Activated CD8-positive, alpha-beta memory T cell treated with anti-CD3 and anti-CD28 coated beads, Interleukin-2, amount 50 U/mL, for 1 hour (primary cell): ENCODE measurements around the gene WDR91.
"Not testable (repeated sequence)": the region's sequence is repeated elsewhere in the genome, so short reads cannot be mapped to it uniquely, and the experiment has no call there.

Experiments used
- DNase-seq: peaks from one replicate; pipeline ENCODE4 v3.0.0-alpha.2; 2020; ENCODE audit errors: extremely low read depth

WDR91 gene

DNA sequence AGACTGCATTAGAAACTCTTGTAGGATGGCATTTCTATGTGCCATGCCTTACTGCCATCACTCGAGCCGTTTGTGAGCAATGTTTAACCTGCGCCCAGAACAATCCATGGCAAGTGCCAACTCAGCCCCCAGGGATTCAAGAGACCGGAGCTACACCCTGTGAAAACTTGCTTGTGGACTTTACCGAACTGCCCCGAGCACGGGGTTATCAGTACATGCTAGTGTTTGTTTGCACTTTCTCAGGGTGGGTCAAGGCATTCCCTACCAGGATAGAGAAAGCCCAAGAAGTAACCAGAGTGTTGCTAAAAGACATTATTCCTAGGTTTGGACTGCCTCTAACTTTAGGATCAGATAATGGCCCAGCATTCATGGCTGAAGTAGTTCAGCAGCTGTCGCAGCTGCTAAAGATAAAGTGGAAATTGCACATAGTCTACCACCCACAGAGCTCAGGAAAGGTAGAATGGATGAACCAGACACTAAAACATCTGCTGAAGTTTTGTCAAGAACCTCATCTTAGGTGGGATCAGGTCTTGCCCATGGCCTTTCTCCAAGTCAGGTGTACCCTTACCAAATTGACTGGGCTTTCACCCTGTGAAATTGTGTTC is 31.9 kb downstream of the WDR91 start:
- DNase-seq = no peak

DNA sequence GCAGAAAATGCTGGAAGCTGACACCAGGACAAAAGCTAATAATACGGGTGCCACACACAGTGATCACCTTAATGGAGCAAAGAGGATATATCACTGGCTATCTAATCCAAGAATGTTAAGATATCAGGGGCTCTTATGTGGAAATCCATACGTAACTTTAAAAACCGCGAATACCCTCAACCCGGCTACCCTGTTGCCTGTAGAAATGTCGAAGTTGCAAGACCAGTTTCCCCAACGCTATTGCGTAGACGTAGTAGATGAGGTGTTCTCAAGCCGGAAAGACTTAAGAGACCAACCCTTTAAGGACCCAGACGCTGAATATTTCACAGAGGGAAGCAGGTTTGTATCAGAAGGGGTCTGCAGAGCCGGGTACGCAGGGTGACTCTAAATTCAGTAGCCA is 33.0 kb downstream of the WDR91 start:
- no peak for DNase-seq

DNA sequence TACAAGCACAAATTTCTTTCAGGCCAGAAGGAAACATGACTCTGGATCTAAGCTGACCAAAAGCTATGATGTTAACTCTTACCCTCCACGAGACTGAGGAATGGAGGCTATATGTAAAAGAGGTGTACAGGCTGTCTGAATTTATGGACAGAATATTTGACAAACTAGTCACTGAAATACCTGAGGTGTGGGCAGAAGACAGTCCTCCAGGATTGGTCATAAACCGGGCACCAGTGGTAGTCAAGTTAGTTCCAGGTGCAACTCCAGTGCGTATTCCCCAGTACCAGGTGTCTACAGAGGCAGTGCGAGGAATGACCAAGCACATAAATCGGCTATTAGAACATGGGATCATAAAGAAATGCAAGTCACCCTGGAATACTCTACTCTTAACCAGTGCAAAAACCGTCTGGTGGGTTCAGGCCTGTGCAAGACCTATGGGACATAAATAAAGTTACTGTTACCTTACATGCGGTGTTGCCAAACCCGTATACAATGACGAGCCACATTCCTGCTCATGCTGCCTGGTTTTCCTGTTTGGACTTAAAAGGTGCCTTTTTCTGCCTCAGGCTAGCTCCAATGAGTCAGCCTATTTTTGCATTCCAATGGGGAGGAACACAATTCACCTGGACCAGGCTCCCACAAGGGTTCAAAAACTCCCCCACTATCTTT is 34.2 kb downstream of the WDR91 start:
- no peak for DNase-seq

DNA sequence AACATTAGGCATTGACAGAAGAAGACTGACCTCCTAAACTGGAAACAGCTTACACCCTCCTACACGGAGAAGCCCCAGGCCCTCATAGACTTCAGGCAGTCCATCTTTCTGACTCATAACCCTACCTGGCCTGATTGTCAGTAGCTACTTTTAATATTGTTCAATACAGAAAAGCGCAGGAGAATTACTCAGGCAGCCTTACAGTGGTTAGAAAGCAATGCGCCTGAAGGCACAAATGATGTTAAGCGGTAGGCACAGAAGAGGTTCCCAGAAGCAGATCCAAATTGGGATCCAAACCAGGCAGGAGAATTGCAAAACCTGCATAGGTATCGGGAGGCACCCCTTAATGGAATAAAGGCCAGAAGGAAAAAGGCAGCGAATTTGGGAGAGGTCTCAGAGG is 35.4 kb downstream of the WDR91 start:
- DNase-seq = no peak

DNA sequence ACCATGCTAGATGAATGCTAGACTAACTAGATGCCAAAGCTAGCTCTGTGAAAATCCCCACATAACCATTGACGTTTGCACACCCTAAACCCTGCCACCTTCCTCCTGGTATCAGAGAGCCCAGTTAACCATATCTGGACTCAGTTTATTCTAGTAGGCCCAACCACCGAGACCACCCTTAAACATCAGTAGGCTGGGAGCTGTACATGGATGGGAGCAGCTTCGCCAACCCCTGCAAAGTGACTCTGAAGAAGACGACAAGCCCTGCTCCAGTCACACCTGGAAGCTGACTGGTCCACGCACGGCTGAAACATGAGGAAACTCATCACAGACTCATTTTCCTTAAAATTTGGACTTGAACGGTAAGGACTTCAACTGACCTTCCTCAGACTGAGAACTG is 36.4 kb downstream of the WDR91 start:
- no peak for DNase-seq

DNA sequence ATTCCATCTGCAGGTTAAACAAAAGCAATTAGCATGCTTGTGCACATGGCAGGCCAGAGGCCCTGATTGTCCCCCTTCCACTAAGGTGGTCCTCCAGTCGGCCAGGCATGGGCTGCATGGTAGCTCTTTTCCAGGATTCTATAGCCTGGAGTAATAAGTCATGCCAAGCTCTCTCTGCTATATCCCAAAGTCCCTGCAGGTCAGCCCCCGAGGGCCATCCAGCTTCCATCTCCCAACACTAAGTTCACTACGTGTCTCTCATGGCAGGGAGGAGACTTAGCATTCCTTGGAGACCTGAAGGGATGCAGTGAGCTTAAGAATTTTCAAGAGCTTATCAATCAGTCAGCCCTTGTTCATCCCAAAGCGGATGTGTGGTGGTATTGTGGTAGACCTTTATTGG is 37.4 kb downstream of the WDR91 start:
- not testable (repeated sequence) for DNase-seq

DNA sequence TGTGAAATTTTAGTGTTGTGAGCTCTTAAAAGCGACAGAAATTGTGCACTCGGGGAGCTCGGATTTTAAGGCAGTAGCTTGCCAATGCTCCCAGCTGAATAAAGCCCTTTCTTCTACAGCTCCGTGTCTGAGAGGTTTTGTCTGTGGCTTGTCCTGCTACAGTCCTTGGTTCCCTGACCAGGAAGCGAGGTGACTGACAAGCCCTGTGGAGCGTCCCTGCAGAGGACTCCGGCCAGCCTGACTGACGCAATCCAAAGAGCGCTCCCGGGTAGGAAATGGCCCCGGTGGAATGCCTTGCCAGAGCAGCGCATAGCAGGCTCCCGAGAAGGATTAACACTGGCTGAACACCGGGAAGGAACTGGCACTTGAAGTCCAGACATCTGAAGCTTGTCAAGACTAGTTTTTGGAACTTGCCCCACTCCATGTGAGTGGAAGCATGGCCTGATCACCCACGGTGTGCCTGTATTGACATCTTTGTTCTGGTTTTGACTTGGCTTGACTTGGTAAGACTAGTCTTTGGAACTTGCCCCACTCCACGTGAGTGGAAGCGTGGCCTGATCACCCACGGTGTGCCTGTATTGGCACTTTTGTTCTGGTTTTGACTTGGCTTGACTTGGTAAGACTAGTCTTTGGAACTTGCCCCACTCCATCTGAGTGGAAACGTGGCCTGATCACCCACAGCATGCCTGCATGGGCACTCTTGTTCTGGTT is 39.6 kb downstream of the WDR91 start:
- DNase-seq = not testable (repeated sequence)

DNA sequence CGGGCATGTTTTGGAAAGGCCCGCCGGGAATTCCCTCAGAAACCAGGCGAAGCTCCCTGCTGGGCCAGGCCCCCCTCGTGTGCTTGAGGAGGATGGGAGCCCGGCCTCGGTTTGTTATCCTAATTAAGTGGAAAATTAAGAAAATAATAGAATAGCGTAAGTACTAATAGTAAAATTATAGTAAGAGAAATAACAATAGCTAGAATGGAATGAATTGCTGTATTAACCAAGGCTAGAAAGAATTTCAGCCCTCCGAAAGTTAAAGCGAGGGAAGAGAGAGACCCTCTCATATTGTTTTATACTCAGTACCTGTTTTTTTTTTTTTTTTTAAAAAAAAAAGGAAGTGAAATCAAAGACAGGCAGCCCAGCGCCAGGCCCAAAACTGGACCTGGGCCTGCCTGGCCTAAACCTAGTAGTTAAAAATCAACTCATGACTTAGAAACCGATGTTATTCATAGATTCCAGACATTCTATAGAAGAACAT is 40.3 kb downstream of the WDR91 start:
- not testable (repeated sequence) for DNase-seq

DNA sequence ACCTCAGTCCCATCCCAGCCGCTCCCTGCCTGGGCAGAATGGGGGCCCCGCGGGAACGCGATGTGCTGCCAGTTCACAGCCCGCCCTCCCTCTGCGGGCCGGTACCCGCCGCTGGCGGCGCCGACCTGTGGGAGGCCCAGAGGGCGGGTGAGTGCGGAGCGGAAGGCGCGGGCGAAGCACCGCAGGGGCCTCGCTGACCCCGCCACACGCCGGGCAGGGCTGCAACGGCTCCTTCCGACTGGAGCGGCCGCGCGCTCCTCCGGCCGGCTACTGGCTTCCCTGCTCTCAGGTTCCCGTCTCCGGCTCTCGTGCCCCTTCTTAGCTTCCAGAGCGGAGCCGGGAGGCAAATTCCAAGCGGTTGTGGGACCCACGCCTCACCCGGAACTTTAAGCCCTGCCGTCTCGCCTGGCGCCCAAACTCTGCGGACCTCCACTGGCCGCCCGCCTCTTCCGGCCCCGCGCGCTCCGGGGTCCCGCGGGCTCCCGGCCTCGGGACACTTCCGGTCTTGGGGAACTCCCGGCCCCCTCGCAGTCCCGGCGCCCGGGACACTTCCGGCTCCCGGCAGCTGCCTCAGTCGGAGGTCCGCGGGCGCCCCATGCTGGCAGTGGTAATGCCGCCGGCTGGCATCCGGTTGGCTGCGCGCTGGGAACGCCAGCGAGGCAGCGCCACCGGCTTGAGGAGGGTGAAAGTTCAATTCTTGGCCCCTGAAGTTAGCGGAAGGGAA is 40.9 kb downstream of the WDR91 start, which contains the start of gene CYREN:
TSS of gene CYREN (minus strand) at position 434 of the 724 bp plus-strand sequence. CDS start 1,785 bp downstream, outside the sequence.
- DNase-seq = peak; percentile 74

DNA sequence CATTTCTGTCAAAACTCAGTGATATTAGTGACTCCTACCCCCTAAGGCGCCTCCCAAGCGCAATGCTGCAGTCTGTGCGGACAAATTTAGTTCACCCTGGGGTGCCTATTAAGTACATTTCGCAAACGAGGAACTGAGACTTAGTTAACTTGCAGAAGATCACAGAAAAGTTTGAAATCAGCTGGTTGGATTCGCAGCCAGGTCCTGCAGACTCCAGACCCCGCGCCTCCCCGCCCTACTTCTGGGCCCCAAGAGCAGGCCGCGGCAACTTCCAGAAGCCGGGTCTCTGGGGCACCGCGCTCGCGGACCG is 41.4 kb downstream of the WDR91 start:
- peak; percentile 23 for DNase-seq

DNA sequence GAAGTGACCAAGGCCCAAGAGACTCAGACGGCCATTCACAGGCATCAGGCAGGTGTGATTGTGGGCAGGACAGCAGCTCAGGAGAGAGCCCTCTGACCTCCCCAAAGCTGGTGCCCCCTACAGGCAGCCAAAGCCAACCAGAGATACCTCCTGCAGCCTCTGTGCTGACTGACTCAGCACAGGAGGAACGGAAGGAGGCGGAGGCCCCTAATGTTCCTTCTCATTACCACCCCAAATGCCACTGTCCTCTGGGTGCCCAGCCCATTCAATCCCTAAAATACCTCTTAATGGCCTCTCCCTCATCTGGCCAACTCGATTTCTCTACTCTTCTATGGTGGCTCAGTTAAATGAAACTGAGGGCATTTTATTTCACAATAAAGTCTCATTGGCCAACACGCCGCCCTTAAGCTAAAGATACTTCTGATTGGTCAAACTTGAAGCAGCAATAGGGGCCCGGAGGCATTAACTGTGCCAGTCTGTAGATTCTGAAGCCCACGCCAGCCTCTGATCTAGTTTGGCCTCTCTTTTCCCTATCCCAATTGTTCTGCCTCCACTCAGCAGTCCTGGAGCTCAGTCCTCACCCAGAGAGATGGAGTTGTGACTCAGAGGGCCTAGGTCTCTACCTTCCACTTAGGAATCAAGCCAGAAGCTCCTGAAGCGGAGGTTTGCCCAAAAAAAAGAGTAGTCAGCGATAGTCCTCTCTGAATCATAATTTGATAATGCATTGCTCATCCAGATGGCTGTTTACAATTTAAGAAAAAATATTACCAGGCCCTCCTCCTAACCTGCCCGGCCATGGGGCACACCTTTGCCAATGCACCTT is 42.0 kb downstream of the WDR91 start:
- no peak for DNase-seq

DNA sequence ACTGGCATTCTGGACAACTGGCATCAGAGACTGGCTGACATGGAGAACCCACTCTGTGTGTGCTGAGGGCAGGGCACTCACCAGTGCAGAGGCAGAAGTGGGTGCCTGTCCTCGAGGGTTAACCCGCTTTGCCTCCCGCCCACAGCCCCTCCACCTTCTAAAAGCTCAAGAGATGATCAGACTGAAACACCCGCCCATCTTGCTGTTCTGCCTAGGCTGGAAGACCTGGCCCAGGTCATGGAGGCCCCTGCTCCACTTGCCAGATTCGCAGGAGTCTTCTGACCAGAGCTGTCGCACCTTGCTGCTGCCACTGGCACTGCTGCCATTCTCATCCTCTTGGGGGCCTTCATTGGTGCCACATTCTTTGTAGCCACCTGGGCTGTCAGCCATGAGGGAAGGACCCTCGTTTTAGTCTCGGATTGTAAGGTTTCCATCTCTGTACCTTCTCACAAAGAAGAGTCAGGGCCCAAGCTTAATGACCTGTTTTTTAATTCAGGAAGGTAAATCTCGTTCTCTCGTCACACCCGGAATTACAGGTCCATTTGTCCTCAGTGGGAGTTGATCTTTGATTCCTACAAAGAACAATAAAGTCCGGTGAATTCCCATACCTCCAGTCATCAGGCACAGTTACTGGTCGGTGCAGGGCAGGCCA is 42.7 kb downstream of the WDR91 start:
- DNase-seq = no peak

DNA sequence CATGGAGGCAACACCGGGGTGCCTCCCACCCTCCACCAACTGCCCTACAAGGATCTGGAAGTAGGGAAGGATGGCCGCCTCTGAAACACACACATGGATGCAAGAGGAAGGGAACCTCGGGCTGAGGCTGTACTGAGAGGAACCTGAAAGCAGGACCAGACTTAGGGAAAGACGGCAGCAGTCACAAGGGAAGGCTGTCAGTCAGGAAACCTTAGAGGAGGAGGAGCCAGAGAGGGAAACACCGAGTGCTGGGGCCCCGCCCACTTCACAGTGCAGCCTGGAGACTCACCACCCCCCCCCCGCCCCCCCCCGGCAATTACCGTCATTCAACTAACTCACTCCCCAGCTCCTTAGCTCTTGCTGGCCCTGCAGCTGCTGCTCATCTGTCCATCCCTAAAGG is 43.3 kb downstream of the WDR91 start:
- no peak for DNase-seq

DNA sequence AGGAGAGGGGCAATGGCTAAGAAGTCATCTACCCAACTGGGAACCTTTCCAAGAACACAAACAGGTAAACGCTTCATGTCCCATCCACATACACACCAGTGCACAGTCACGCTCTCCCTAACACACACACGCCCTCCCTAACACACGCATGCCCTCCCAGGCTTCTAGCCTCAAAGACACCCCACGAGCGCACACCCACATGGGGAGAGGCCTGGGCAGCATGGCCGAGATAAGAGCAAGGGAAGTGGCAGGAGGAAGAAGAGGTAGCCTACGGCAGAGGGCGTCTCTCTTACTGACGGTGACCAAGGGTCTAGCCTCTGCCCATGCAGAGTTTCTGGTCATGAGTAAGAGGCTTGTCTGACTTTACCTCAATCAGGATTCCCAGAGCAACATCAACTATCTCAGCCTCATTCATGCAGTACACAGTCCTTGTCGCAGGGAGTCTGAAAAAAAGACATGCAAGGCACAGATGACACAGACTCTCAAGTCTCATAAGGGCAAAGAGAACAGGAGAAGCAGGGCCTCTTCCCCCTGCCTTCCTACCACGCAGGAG is 43.9 kb downstream of the WDR91 start:
- DNase-seq = no peak

DNA sequence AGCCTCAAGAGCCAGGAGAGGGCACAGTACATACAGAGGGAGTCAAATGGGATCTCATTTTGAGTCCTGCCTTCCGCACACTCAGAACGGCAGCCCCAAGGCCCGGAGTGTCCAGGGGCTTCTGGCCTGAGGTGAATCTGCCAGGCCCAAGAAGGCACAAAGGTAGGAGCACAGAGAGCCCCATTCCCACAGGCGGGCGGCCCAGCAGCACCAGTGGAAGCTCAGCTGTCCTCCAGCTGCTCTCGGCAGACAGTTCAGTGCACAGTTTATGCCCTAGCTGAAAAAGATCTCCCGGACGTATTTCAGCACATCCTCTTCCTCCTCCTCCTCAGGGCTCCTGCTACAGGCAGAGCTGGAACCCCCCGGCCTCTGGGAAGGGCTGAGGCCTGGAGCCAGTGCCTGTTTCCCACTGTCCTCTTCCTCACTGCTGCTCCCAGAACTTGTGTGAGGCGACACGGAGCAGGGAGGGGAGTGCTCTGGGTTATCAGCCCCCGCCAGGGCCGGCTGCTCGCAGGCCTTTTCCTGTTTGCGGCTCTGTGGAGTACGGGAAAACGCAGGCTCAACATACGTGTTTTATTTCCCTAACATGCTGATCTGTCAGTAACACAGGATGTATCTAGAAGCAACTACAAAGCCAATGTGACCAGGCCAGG is 44.9 kb downstream of the WDR91 start:
- DNase-seq = no peak

DNA sequence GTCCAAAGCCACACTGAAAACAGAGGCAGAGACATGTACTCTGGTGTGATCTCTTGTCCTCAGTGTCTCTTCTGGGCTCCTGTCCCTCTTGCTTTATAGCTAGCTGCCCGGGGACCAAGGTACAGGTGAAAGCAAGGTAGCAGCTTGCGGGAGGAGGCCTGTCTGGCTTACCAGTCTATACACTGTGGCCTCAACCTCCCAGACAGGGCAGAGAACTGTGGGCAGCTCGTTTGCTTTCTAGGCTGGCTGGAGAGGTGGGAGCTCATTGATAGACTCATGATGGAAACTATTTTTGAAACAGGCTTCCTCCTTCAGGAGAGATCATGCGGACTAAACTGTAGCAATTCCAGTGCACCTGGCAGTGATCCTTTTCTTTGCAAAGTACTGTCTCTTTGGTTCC is 45.5 kb downstream of the WDR91 start:
- DNase-seq = no peak

DNA sequence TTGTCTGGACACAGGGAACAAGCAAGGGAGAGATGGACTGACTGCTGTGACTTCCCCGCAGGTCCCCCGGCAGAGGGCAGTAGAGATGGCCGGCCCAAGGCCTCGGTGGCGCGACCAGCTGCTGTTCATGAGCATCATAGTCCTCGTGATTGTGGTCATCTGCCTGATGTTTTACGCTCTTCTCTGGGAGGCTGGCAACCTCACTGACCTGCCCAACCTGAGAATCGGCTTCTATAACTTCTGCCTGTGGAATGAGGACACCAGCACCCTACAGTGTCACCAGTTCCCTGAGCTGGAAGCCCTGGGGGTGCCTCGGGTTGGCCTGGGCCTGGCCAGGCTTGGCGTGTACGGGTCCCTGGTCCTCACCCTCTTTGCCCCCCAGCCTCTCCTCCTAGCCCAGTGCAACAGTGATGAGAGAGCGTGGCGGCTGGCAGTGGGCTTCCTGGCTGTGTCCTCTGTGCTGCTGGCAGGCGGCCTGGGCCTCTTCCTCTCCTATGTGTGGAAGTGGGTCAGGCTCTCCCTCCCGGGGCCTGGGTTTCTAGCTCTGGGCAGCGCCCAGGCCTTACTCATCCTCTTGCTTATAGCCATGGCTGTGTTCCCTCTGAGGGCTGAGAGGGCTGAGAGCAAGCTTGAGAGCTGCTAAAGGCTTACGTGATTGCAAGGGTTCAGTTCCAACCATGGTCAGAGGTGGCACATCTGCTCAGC is 46.8 kb downstream of the WDR91 start:
- DNase-seq = no peak

DNA sequence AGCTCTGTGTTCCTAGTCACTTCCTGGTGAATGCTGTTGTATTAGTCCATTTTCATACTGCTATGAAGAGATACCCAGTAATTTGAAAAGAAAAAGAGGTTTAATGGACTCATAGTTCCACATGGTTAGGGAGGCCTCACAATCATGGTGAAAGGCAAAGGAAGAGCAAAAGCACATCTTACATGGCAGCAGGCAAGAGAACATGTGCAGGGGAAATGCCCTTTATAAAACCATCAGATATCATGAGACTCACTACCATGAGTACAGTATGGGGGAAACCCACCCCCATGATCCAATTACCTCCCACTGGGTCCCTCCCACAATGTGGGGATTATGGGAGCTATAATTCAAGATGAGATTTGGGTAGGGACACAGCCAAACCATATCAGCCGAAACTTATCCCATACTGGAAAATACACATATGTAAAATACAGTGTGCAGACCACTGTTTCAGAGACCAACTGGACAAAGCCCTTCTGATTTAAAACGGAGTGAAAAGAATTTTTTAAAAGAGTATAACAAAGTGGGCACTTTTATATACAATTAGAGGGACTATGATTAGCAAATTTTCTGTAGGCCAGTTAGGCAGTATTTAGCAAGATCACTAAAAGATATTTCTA is 48.8 kb downstream of the WDR91 start:
- no peak for DNase-seq

DNA sequence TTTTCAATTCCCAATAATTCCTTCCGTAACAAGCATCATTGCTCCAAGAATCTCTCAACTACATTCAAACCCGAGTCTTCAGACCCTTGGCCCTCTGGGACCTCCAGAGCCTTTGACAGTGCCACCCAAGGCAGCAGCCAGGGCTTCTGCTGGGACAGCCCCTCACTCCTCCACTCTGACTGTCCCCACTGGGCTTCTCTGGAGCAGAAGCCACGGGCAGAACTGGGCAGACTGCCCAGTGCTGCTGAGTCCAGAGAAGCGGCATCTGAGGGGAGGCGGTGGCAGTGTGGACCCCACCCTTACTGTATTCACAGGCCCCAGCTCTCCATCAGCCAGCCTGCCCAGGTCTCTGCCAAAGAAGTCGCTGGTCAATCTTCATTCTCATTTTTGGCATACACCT is 49.7 kb downstream of the WDR91 start:
- DNase-seq = no peak
